Tibial nerve (tissue), 4 donors: ENCODE measurements around the gene TRAF6.

Source experiments
- EP300 ChIP-seq, 2 donors: sonication (generic); formaldehyde crosslinking; IDR thresholded peaks; one replicate each; pipeline ENCODE4 v1.6.1; 2017; ENCODE audit warnings: antibody characterized with exemption in 2 of 2, mild to moderate bottlenecking in 1 of 2
- POLR2A ChIP-seq, 2 donors: fragments of 450-650 bp; IDR thresholded peaks; one replicate each; pipeline ENCODE4 v1.6.1; 2017; ENCODE audit warnings: antibody characterized with exemption in 2 of 2, mild to moderate bottlenecking in 2 of 2, moderate library complexity in 2 of 2
- TF ChIP-seq, protein P1 (sequence below), 5 experiments: fragments of 200-600 bp in 3 of 5; fragments of 450-650 bp in 2 of 5; sonication (generic) in 3 of 5; IDR thresholded peaks; one replicate each; pipeline ENCODE4 v1.5.1; 2016 to 2019; ENCODE audit warnings: antibody characterized with exemption in 5 of 5, mild to moderate bottlenecking in 3 of 5, moderate library complexity in 2 of 5

DNA sequence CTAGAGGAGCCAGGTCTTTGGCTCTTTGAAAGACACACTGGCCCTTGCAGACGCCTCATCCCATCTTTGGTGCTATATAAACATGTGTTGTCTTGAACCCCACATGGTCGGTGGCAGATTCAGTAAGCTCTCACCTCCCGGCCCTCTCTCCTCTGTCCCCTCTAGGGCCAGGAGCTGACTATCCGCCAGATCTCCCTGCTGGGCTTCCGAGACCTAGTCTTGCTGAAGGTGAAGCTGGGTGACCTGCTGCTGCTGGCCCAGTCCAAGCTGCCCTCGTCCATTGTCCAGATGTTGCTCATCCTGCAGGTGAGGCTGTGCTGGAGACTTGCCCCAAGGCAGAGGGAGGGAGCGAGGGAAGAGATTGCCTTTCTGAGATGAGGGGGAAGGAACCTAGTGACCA, 63.9 kb downstream of the TRAF6 start:
- TF ChIP-seq POLR2A (IDR thresholded peaks at IDR 0.05) (no peak), EP300 (IDR thresholded peaks at IDR 0.05) (no peak)
- TF ChIP-seq, protein P1, sequence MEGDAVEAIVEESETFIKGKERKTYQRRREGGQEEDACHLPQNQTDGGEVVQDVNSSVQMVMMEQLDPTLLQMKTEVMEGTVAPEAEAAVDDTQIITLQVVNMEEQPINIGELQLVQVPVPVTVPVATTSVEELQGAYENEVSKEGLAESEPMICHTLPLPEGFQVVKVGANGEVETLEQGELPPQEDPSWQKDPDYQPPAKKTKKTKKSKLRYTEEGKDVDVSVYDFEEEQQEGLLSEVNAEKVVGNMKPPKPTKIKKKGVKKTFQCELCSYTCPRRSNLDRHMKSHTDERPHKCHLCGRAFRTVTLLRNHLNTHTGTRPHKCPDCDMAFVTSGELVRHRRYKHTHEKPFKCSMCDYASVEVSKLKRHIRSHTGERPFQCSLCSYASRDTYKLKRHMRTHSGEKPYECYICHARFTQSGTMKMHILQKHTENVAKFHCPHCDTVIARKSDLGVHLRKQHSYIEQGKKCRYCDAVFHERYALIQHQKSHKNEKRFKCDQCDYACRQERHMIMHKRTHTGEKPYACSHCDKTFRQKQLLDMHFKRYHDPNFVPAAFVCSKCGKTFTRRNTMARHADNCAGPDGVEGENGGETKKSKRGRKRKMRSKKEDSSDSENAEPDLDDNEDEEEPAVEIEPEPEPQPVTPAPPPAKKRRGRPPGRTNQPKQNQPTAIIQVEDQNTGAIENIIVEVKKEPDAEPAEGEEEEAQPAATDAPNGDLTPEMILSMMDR (IDR thresholded peaks at IDR 0.05): no peak
